Activated CD4-positive, alpha-beta T cell treated with anti-CD3 and anti-CD28 coated beads, Interleukin-2, amount 10 ng/mL, durations not matched to agents 7 days and 5 days (primary cell): ENCODE results near the gene LAYN. TPM values are rescaled to one million over a fixed set of nuclear protein-coding genes. Genes with fewer than 3 reads are reported as not detected.
A peak's percentile ranks its signal among the peaks of the same experiment; 100 is the strongest.

Experiments used
- CTCF ChIA-PET: fragments of 350-600 bp; sonication (Branson Sonifier 250); formaldehyde crosslinking; loops from one replicate; lab custom pipeline; 2021; ENCODE audit warnings: antibody characterized with exemption; lab: Charles Lee
- POLR2A ChIA-PET: fragments of 350-600 bp; sonication (Branson Sonifier 250); formaldehyde crosslinking; loops from one replicate; lab custom pipeline; 2021; ENCODE audit warnings: antibody characterized with exemption; lab: Charles Lee
- DNase-seq: peaks from one replicate; pipeline ENCODE4 v3.0.0-alpha.2; 2020
- H3K27ac Mint-ChIP-seq: one replicate; pipeline ENCODE4 v1.8.0; 2021; ENCODE audit warnings: mild to moderate bottlenecking, moderate library complexity, mixed read lengths
- H3K27me3 Mint-ChIP-seq: one replicate; pipeline ENCODE4 v1.8.0; 2021; ENCODE audit warnings: mixed read lengths
- H3K36me3 Mint-ChIP-seq: one replicate; pipeline ENCODE4 v1.8.0; 2021; ENCODE audit warnings: low read depth, mixed read lengths
- H3K4me1 Mint-ChIP-seq: one replicate; pipeline ENCODE4 v1.8.0; 2021; ENCODE audit warnings: mixed read lengths
- H3K4me3 Mint-ChIP-seq: one replicate; pipeline ENCODE4 v1.8.0; 2021; ENCODE audit warnings: mild to moderate bottlenecking, moderate library complexity, mixed read lengths
- H3K9me3 Mint-ChIP-seq: one replicate; pipeline ENCODE4 v1.8.0; 2021; ENCODE audit warnings: mixed read lengths
- total RNA-seq, 2 experiments: library from RNA; stranded (reverse); gene quantifications; one replicate each; pipeline ENCODE4 v1.2.3, GENCODE V29; 2021

LAYN gene, protein sequence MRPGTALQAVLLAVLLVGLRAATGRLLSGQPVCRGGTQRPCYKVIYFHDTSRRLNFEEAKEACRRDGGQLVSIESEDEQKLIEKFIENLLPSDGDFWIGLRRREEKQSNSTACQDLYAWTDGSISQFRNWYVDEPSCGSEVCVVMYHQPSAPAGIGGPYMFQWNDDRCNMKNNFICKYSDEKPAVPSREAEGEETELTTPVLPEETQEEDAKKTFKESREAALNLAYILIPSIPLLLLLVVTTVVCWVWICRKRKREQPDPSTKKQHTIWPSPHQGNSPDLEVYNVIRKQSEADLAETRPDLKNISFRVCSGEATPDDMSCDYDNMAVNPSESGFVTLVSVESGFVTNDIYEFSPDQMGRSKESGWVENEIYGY
- under 1 TPM; 0.71 to 0.89 TPM for total RNA-seq

DNA sequence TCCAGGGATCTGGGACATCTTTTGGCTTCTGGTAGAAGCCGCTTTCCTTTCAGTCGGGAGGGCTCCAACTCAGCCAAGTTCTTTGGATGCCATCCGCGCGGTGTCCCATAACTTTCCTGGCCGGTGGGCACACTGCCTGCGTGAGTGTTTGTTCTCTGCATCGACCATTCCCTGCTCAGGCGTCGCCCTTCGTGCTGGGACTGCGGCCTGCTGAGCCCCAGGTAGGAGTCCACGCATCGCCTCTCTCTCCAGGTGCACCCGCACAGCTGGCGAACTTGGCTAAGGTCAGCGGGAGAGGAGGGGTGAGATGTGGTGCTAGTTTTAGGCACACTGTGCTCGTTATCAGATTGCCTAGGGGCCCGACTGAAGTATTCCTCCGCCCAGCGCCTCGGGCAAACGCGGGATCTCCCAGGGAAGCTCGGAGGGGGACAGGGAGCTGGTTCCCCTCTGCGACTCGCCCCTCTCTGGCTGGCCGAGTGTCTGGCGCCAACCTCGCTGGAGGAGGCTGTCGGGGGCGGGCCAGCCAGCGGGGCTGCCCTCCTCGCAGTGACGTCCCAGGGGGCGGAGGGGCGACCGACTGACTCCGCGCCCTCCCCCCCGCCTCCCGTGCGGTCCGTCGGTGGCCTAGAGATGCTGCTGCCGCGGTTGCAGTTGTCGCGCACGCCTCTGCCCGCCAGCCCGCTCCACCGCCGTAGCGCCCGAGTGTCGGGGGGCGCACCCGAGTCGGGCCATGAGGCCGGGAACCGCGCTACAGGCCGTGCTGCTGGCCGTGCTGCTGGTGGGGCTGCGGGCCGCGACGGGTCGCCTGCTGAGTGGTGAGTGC lies at the start of gene LAYN:
TSS of gene LAYN (plus strand) at position 607 of the 823 bp plus-strand sequence. CDS start at position 731, 124 bp downstream.
- Mint-ChIP-seq H3K4me1 (peaks cover 30% of the 10 kb centered on the region), H3K36me3 (peaks cover 5% of the 10 kb centered on the region), H3K4me3 (peak within 1 kb of the TSS; percentile 55), H3K27ac (peak within 1 kb of the TSS; percentile 57), H3K9me3 (peaks cover 3% of the 10 kb centered on the region), H3K27me3 (peaks cover 66% of the 10 kb centered on the region)
- DNase-seq, result no peak
- ChIA-PET CTCF (interaction anchor here (0.6 to 1.4 kb wide), 3 partner anchors 8 to 391 kb away, joined by 3 to 4 read pairs (median 3); no protein-coding TSS in a partner anchor), POLR2A (interaction anchor here (0.7 to 1.1 kb wide), 2 partner anchors 9 to 14 kb away, joined by 3 to 4 read pairs; no protein-coding TSS in a partner anchor)

DNA sequence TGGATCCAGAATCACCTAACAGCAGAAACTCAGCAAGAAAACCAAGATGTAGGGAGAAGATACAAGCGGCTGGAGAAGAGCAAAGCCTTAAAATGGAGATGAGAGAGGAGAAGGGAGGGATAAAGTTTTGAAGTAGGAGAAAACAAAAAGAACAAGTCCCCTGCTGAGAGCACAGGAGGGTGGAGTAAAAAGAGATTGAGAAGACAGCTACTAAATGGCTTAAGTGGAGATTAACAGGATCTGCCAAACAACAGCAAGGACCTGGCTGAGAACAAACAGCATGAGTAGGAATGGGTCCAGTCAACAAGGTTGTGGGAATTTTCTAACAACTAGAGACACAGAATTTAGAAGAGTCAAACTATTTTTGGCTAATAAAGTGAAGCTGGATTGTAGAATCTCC lies 46.5 kb upstream of the LAYN start:
- no peak overlapping the region for H3K4me3 Mint-ChIP-seq
- no peaks in the 10 kb centered on the region for H3K9me3 Mint-ChIP-seq
- no peak for DNase-seq
- ChIA-PET CTCF (no interaction called here), POLR2A (no interaction called here)
- peaks cover 38% of the 10 kb centered on the region for H3K27me3 Mint-ChIP-seq
- no peaks in the 10 kb centered on the region for H3K36me3 Mint-ChIP-seq
- no peaks in the 10 kb centered on the region for H3K4me1 Mint-ChIP-seq
- no peak overlapping the region for H3K27ac Mint-ChIP-seq

DNA sequence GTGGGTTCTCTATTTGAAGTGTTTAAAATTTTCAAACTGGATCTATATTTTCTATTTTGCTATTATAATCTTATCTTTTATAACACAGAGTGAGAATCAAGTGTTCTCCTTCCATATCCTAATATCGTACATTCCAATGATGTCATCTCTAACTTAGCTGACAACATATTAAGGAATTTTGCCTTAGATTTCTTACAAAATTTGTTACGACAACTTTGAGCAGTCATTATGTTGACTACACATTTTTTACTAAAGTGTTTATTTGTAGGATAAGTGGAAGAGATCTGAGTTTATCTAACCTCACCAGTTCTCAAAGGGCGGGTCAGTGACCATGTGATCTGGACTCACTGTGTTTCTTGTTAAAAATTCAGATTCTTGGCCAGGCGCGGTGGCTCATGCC lies 41.0 kb upstream of the LAYN start:
- no peaks in the 10 kb centered on the region for H3K9me3 Mint-ChIP-seq
- POLR2A ChIA-PET, result no interaction called here
- H3K4me3 Mint-ChIP-seq, result no peak overlapping the region
- no peaks in the 10 kb centered on the region for H3K4me1 Mint-ChIP-seq
- DNase-seq, result no peak
- peaks cover 53% of the 10 kb centered on the region for H3K27me3 Mint-ChIP-seq
- no peaks in the 10 kb centered on the region for H3K36me3 Mint-ChIP-seq
- CTCF ChIA-PET, result no interaction called here
- H3K27ac Mint-ChIP-seq, result no peak overlapping the region

DNA sequence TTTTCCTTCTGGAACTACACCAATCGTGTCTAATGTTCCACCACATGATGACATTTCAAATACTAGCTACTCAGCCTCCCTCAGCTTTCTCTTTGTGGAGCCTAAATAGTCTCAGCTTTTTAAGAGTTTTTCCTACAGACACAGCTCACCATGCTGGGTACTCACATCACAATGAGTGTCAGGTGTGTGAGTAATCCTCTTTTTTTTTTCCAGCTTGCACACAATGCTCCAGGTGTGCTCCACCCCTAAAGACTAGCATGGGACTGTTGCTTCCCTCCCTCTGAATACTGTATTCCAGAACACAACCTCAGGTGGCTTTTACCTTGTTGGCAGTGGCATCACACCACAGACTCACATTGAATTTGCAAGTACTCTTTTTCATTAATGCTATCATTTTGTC lies 40.0 kb upstream of the LAYN start:
- no peaks in the 10 kb centered on the region for H3K4me1 Mint-ChIP-seq
- H3K9me3 Mint-ChIP-seq, result no peaks in the 10 kb centered on the region
- peaks cover 55% of the 10 kb centered on the region for H3K27me3 Mint-ChIP-seq
- no peak for DNase-seq
- POLR2A ChIA-PET, result no interaction called here
- no peak overlapping the region for H3K4me3 Mint-ChIP-seq
- H3K36me3 Mint-ChIP-seq, result no peaks in the 10 kb centered on the region
- CTCF ChIA-PET, result interaction anchor here (0.6 to 1.0 kb wide), 3 partner anchors 9 to 130 kb away, joined by 3 to 5 read pairs (median 3); no protein-coding TSS in a partner anchor
- H3K27ac Mint-ChIP-seq, result no peak overlapping the region

DNA sequence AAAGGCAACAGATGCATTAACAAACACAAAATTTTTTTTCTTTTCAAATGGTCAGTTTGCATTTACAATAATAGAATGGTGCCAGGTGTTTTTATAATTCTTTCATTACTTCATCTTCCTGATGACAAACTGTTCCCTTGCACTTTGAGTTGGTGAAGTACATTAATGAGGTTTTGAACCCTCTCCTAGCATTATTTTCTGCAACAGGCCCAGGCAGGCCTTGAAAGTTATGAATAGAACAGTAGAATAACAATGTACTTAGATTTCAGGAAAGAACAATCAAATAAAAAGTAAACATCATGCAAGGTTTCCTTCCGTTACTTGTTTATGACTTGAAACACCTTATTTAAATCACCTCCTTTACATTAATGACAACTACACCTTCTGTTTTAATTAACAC lies 37.9 kb upstream of the LAYN start:
- H3K27ac Mint-ChIP-seq, result no peak overlapping the region
- POLR2A ChIA-PET, result no interaction called here
- H3K4me1 Mint-ChIP-seq, result no peaks in the 10 kb centered on the region
- peaks cover 59% of the 10 kb centered on the region for H3K27me3 Mint-ChIP-seq
- no peak for DNase-seq
- H3K36me3 Mint-ChIP-seq, result no peaks in the 10 kb centered on the region
- CTCF ChIA-PET, result no interaction called here
- no peak overlapping the region for H3K4me3 Mint-ChIP-seq
- H3K9me3 Mint-ChIP-seq, result no peaks in the 10 kb centered on the region

DNA sequence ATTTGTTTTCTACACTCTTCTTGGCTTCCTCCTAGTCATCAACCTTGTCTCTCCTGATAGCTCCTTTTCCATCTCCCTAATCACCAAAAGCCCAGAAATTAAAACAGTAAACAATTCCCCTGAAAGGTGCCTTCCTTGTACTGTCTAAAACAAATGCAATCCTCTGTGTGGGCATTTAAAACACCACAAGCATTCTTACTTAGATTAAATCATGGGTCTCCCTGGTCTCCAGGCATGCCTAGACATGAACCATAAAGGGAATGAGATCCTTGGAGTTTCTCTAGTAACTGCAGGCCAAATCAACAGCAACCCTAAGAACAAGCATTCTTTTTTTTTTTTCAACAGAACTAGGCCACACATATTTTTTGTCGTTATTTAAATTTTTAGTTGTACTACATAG lies 30.2 kb upstream of the LAYN start:
- Mint-ChIP-seq H3K27ac (no peak overlapping the region), H3K27me3 (peaks cover 59% of the 10 kb centered on the region), H3K9me3 (peaks cover 3% of the 10 kb centered on the region), H3K4me1 (peaks cover 17% of the 10 kb centered on the region), H3K36me3 (no peaks in the 10 kb centered on the region), H3K4me3 (no peak overlapping the region)
- DNase-seq, result no peak
- ChIA-PET CTCF (interaction anchor here (0.6 to 1.5 kb wide), 4 partner anchors 10 to 81 kb away, joined by 3 read pairs; no protein-coding TSS in a partner anchor), POLR2A (no interaction called here)

DNA sequence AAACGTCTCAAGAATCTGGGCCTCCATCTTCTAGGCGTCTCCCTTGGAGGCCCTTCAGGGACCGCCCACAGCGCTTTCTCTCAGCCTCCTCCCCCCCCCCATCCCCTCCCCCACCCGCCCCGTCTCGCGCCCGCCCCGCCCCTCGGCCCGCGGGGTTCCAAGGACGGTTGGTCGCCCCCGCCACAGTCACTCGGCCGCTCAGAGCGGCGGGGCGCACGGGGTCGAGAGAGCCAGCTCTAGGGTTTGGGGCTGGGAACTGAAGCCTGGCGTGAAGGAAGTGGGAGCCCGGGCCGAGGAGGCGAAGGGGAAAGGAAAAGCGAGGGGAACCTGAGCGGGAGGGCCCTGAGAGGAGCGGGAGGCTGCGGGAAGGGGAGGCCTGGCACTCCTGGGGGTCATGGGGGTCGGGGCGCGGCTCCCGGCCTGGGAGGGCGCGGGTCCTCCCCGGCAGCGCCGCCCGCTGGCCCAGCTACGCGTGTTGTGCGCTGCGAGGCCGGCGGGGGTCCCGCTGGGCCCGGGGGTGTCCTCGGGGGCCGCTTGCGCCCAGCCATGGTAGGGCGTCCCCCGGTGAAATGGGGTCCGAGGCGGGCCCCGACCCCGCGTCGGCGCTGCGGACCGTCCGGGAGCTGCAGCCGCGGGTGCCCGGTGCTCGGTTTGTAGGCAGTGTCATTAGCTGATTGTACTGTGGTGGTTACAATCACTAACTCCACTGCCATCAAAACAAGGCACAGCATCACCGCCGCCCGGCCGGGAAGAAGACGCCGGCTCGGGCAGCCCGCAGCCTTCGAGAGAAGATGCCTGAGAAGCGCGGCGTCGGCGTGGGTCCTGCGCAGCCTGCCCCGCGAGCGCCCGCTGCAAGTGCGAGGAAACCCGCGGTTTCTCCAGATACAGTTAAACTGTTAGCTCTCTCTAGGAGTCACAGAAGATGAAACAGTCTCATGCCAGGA lies 28.0 kb upstream of the LAYN start, which contains the start of gene BTG4:
TSS of gene BTG4 (minus strand) at position 91 of the 944 bp plus-strand sequence. CDS start 13,610 bp downstream, outside the sequence.
- peak within 1 kb of the TSS; percentile 64 for H3K4me3 Mint-ChIP-seq
- H3K27ac Mint-ChIP-seq, result no peak within 1 kb of the TSS
- POLR2A ChIA-PET, result interaction anchor here (0.6 kb wide), 1 partner anchor 1198 kb away, joined by 4 read pairs; no protein-coding TSS in a partner anchor
- peaks cover 3% of the 10 kb centered on the region for H3K9me3 Mint-ChIP-seq
- DNase-seq, result peak; percentile 29
- H3K4me1 Mint-ChIP-seq, result peaks cover 18% of the 10 kb centered on the region
- H3K36me3 Mint-ChIP-seq, result no peaks in the 10 kb centered on the region
- CTCF ChIA-PET, result interaction anchor here (0.6 to 1.3 kb wide), 4 partner anchors 10 to 387 kb away, joined by 3 to 4 read pairs (median 3); no protein-coding TSS in a partner anchor
- peaks cover 48% of the 10 kb centered on the region for H3K27me3 Mint-ChIP-seq

DNA sequence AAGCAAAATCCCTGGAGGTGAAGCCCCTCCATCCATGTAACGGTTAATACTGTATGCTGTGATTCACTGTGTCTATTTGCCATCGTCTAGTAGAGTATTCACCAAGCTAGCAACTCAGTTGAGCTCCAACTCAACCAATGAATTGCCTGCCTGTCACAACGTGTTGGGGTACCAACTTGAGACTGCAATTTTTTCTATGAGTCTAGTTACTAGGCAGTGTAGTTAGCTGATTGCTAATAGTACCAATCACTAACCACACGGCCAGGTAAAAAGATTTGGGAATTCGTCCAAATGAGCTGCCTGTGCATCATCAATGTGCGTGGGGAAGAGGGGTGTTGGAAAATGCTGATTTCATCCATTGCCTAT lies 27.3 kb upstream of the LAYN start:
- CTCF ChIA-PET, result interaction anchor here (0.6 to 1.3 kb wide), 4 partner anchors 10 to 388 kb away, joined by 3 to 4 read pairs (median 3); no protein-coding TSS in a partner anchor
- no peak overlapping the region for H3K4me3 Mint-ChIP-seq

DNA sequence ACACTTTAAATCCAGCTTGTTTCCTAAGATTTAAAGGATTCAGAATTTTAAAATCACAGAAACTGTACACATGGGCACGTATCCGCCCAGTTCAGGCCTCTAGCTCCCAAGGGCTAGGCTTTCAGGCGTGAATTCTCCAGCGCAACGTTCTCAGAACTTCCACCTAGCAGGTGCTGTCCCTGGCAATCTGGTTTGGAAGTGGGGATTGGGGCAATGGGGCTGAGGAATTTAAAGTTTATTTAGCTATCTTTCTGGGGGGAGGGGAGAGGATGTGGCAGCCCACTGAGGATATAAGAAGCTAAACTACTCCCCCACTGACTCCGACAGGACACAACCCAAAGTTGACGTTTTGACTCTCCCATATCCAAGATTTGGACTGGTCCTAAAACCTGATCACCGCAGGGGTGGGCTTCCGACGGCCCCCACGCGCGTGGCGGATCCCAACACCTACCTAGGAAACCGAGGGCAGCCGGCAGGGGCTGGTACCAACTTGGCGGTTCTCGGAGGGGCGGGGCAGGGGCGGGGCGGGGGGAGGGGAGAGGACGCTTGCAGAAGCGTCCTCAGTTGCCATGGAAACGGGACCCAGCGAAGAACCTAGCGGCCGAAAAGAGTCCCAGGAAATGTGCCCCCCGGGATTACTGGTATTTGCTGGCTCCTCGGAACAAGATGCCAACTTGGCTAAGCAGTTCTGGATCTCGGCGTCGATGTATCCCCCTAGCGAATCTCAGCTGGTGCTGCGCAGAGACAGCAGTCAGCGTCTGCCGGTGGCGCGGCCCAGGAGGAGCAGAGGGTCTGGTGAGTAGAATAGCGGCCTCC lies 26.1 kb upstream of the LAYN start, which contains the start of gene HOATZ:
TSS of gene HOATZ (plus strand) at position 563 of the 816 bp plus-strand sequence. CDS start at position 570, 7 bp downstream.
- H3K27me3 Mint-ChIP-seq, result peaks cover 41% of the 10 kb centered on the region
- peak within 1 kb of the TSS; percentile 24 for H3K4me3 Mint-ChIP-seq
- CTCF ChIA-PET, result interaction anchor here (0.7 kb wide), 1 partner anchor 12 kb away, joined by 3 read pairs; no protein-coding TSS in a partner anchor
- POLR2A ChIA-PET, result no interaction called here
- H3K9me3 Mint-ChIP-seq, result peaks cover 3% of the 10 kb centered on the region
- H3K27ac Mint-ChIP-seq, result no peak within 1 kb of the TSS
- peaks cover 18% of the 10 kb centered on the region for H3K4me1 Mint-ChIP-seq
- no peak for DNase-seq
- no peaks in the 10 kb centered on the region for H3K36me3 Mint-ChIP-seq

More for the DNA sequence above, 27.3 kb upstream of the LAYN start:
- Mint-ChIP-seq H3K36me3 (no peaks in the 10 kb centered on the region), H3K4me1 (peaks cover 18% of the 10 kb centered on the region), H3K27ac (no peak overlapping the region), H3K27me3 (peaks cover 44% of the 10 kb centered on the region), H3K9me3 (peaks cover 3% of the 10 kb centered on the region)
- POLR2A ChIA-PET, result interaction anchor here (0.6 kb wide), 1 partner anchor 1198 kb away, joined by 4 read pairs; no protein-coding TSS in a partner anchor
- DNase-seq, result no peak

DNA sequence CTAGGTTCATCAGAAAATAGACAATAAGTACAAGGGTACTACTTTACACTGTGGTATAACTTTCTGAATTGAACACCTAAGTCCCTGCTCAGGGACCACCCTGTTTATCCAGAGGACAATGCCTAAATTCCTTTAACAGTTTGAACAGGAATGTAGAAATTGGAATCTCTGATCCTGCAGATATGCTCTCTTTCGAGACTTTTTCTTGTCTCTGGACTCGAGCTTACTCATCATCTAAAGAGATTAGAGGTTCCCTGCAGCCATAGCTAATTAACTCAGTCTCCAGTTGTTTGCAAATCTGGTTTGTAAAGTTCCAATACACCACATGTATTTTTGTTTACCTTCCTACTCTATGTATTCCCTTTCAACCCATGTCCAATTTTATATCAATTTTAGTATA lies 24.9 kb upstream of the LAYN start:
- Mint-ChIP-seq H3K9me3 (no peaks in the 10 kb centered on the region), H3K4me3 (no peak overlapping the region), H3K27me3 (peaks cover 36% of the 10 kb centered on the region), H3K36me3 (no peaks in the 10 kb centered on the region), H3K4me1 (peaks cover 18% of the 10 kb centered on the region), H3K27ac (no peak overlapping the region)
- ChIA-PET POLR2A (no interaction called here), CTCF (interaction anchor here (1.1 kb wide), 1 partner anchor 10 kb away, joined by 3 read pairs; no protein-coding TSS in a partner anchor)
- no peak for DNase-seq

DNA sequence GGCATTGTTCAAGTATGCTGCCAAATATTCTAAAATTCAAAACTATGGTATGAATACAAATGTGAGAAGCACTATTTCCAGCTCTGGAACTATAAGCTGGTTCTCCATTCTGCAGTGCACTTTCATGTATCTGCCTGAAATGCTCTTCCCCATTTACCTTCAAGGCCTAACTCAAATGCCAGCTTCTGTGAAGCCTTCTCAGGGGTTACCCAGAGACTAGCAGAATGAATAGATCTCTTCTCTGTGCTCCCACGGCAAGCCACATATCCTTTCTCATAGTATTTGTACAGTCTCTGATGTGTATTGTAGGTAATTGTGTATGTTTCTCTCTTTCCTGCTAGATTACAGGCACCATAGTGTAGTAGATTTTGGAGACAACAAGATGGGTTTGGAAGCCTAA lies 21.9 kb upstream of the LAYN start:
- H3K4me1 Mint-ChIP-seq, result peaks cover 9% of the 10 kb centered on the region
- no peak for DNase-seq

More for the DNA sequence above, 21.9 kb upstream of the LAYN start:
- peaks cover 17% of the 10 kb centered on the region for H3K27me3 Mint-ChIP-seq
- no peaks in the 10 kb centered on the region for H3K36me3 Mint-ChIP-seq
- CTCF ChIA-PET, result no interaction called here
- POLR2A ChIA-PET, result no interaction called here
- no peak overlapping the region for H3K27ac Mint-ChIP-seq
- no peaks in the 10 kb centered on the region for H3K9me3 Mint-ChIP-seq
- no peak overlapping the region for H3K4me3 Mint-ChIP-seq
